Measurements from ENCODE around the gene PCDH19. TPM values are rescaled to one million over a fixed set of nuclear protein-coding genes. Genes with fewer than 3 reads are reported as not detected.
A peak's percentile ranks its signal among the peaks of the same experiment; 100 is the strongest.
"Not testable (repeated sequence)": the region's sequence is repeated elsewhere in the genome, so short reads cannot be mapped to it uniquely, and the experiment has no call there.

Gene PCDH19
- total RNA-seq, result not detected

GRCh38 chrX:100409610-100410590 is at the start of gene PCDH19:
Gene PCDH19 (minus strand): TSS chrX:100410273. CDS start chrX:100408597, 1,676 bp downstream.
- peak; percentile 76 to 79 for ATAC-seq
- H3K27me3 Mint-ChIP-seq (ENCODE audit: low read depth), result peaks cover 62% of the 10 kb centered on the region
- no peaks in the 10 kb centered on the region for H3K9me3 Mint-ChIP-seq
- no peaks in the 10 kb centered on the region for H3K36me3 Mint-ChIP-seq (ENCODE audit: insufficient read depth)
- DNase-seq, result no peak
- peaks cover 11% of the 10 kb centered on the region for H3K4me1 Mint-ChIP-seq (ENCODE audit: low read depth)
- peak within 1 kb of the TSS; percentile 58 for H3K4me3 Mint-ChIP-seq

GRCh38 chrX:100449696-100450608 is 39.9 kb upstream of the PCDH19 start:
- H3K4me1 Mint-ChIP-seq (ENCODE audit: low read depth), result no peaks in the 10 kb centered on the region

GRCh38 chrX:100447655-100448397 is 37.8 kb upstream of the PCDH19 start:
- Mint-ChIP-seq H3K4me1 (ENCODE audit: low read depth) (no peaks in the 10 kb centered on the region), H3K36me3 (ENCODE audit: insufficient read depth) (no peaks in the 10 kb centered on the region), H3K27me3 (ENCODE audit: low read depth) (peaks cover 5% of the 10 kb centered on the region), H3K9me3 (no peaks in the 10 kb centered on the region), H3K4me3 (no peak overlapping the region)
- ATAC-seq (no peak), DNase-seq (no peak)

More at GRCh38 chrX:100449696-100450608, 39.9 kb upstream of the PCDH19 start:
- no peaks in the 10 kb centered on the region for H3K36me3 Mint-ChIP-seq (ENCODE audit: insufficient read depth)
- H3K4me3 Mint-ChIP-seq, result no peak overlapping the region
- no peaks in the 10 kb centered on the region for H3K9me3 Mint-ChIP-seq
- ATAC-seq (no peak), DNase-seq (no peak)
- H3K27me3 Mint-ChIP-seq (ENCODE audit: low read depth), result peaks cover 6% of the 10 kb centered on the region

- ATAC-seq, result no peak
These were observed 35.5 kb upstream of the PCDH19 start for GRCh38 chrX:100445593-100445992.

GRCh38 chrX:100441321-100441720 is 31.2 kb upstream of the PCDH19 start:
- not testable (repeated sequence) for H3K36me3 Mint-ChIP-seq (ENCODE audit: insufficient read depth); H3K4me1 Mint-ChIP-seq (ENCODE audit: low read depth); DNase-seq; H3K9me3 Mint-ChIP-seq; H3K4me3 Mint-ChIP-seq; H3K27me3 Mint-ChIP-seq (ENCODE audit: low read depth); ATAC-seq

More at GRCh38 chrX:100445593-100445992, 35.5 kb upstream of the PCDH19 start:
- no peaks in the 10 kb centered on the region for H3K9me3 Mint-ChIP-seq
- H3K4me1 Mint-ChIP-seq (ENCODE audit: low read depth), result no peaks in the 10 kb centered on the region
- H3K4me3 Mint-ChIP-seq, result no peak overlapping the region
- DNase-seq, result no peak
- no peaks in the 10 kb centered on the region for H3K27me3 Mint-ChIP-seq (ENCODE audit: low read depth)
- no peaks in the 10 kb centered on the region for H3K36me3 Mint-ChIP-seq (ENCODE audit: insufficient read depth)

GRCh38 chrX:100440006-100440405 is 29.9 kb upstream of the PCDH19 start:
- H3K9me3 Mint-ChIP-seq, result no peaks in the 10 kb centered on the region
- no peaks in the 10 kb centered on the region for H3K36me3 Mint-ChIP-seq (ENCODE audit: insufficient read depth)
- DNase-seq (no peak), ATAC-seq (no peak)
- H3K4me1 Mint-ChIP-seq (ENCODE audit: low read depth), result no peaks in the 10 kb centered on the region
- H3K27me3 Mint-ChIP-seq (ENCODE audit: low read depth), result no peaks in the 10 kb centered on the region
- no peak overlapping the region for H3K4me3 Mint-ChIP-seq

- no peaks in the 10 kb centered on the region for H3K4me1 Mint-ChIP-seq (ENCODE audit: low read depth)
- H3K4me3 Mint-ChIP-seq, result no peak overlapping the region
- no peak for ATAC-seq
- no peak for DNase-seq
- no peaks in the 10 kb centered on the region for H3K36me3 Mint-ChIP-seq (ENCODE audit: insufficient read depth)
- peaks cover 3% of the 10 kb centered on the region for H3K27me3 Mint-ChIP-seq (ENCODE audit: low read depth)
- no peaks in the 10 kb centered on the region for H3K9me3 Mint-ChIP-seq
These were observed 25.7 kb upstream of the PCDH19 start for GRCh38 chrX:100435726-100436125.

GRCh38 chrX:100424012-100424411 is 13.9 kb upstream of the PCDH19 start:
- peaks cover 2% of the 10 kb centered on the region for H3K27me3 Mint-ChIP-seq (ENCODE audit: low read depth)
- no peak overlapping the region for H3K4me3 Mint-ChIP-seq
- no peaks in the 10 kb centered on the region for H3K4me1 Mint-ChIP-seq (ENCODE audit: low read depth)
- DNase-seq, result no peak
- no peaks in the 10 kb centered on the region for H3K36me3 Mint-ChIP-seq (ENCODE audit: insufficient read depth)
- ATAC-seq, result no peak
- no peaks in the 10 kb centered on the region for H3K9me3 Mint-ChIP-seq

GRCh38 chrX:100418556-100418955 is 8.5 kb upstream of the PCDH19 start:
- ATAC-seq (no peak), DNase-seq (no peak)
- Mint-ChIP-seq H3K9me3 (no peaks in the 10 kb centered on the region), H3K4me1 (ENCODE audit: low read depth) (no peaks in the 10 kb centered on the region), H3K36me3 (ENCODE audit: insufficient read depth) (no peaks in the 10 kb centered on the region), H3K27me3 (ENCODE audit: low read depth) (peaks cover 15% of the 10 kb centered on the region), H3K4me3 (no peak overlapping the region)

GRCh38 chrX:100417681-100418080 is 7.6 kb upstream of the PCDH19 start:
- DNase-seq, result no peak
- Mint-ChIP-seq H3K4me3 (no peak overlapping the region), H3K36me3 (ENCODE audit: insufficient read depth) (no peaks in the 10 kb centered on the region), H3K9me3 (no peaks in the 10 kb centered on the region), H3K27me3 (ENCODE audit: low read depth) (peaks cover 20% of the 10 kb centered on the region), H3K4me1 (ENCODE audit: low read depth) (peaks cover 4% of the 10 kb centered on the region)
- no peak for ATAC-seq

- H3K4me3 Mint-ChIP-seq, result no peak overlapping the region
- H3K36me3 Mint-ChIP-seq (ENCODE audit: insufficient read depth), result no peaks in the 10 kb centered on the region
- peak; percentile 29 to 44 for ATAC-seq
- peaks cover 11% of the 10 kb centered on the region for H3K4me1 Mint-ChIP-seq (ENCODE audit: low read depth)
- H3K9me3 Mint-ChIP-seq, result no peaks in the 10 kb centered on the region
- DNase-seq, result no peak
- peaks cover 36% of the 10 kb centered on the region for H3K27me3 Mint-ChIP-seq (ENCODE audit: low read depth)
These were observed 3.2 kb upstream of the PCDH19 start for GRCh38 chrX:100413229-100413628.

- no peak overlapping the region for H3K4me3 Mint-ChIP-seq
- peaks cover 48% of the 10 kb centered on the region for H3K27me3 Mint-ChIP-seq (ENCODE audit: low read depth)
- ATAC-seq (no peak), DNase-seq (no peak)
- no peaks in the 10 kb centered on the region for H3K9me3 Mint-ChIP-seq
- peaks cover 11% of the 10 kb centered on the region for H3K4me1 Mint-ChIP-seq (ENCODE audit: low read depth)
- no peaks in the 10 kb centered on the region for H3K36me3 Mint-ChIP-seq (ENCODE audit: insufficient read depth)
These were observed 2.0 kb upstream of the PCDH19 start for GRCh38 chrX:100411802-100412715.

Measured in activated T-cell treated with anti-CD3 and anti-CD28 coated beads, Interleukin-2, amount 50 U/mL, for 4 hours (primary cell).